ENCODE measurements around the gene ADNP. TPM values are rescaled to one million over a fixed set of nuclear protein-coding genes. Genes with fewer than 3 reads are reported as not detected.

The ADNP gene
- total and polyA plus RNA-seq, 2 experiments from 2014 or later = 95.0 to 106 TPM

DNA sequence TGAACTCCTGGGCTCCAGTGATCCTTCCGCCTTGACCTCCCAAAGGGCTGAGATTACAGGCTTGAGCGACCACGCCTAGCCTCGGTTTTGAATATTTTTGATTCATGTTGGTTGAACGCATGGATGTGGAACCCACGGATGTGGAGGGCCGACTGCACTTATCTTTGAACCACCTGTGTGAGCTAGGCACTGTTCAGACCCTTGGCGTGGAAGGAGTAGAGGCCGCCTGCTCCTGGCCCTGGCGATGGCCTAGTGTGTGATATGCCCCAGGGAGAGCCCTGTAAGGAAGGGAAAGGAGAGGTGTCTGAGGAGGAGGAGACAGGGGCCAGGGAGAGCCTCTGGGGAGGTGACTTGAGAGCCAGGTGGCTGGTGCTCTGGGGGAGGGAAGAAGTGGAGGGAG is 72.1 kb downstream of the ADNP start:
- Histone ChIP-seq H3K27ac (ENCODE audit: low read depth) (no peak overlapping the region), H3K9me2 (ENCODE audit: insufficient read depth) (no peaks in the 10 kb centered on the region), H3K36me3 (ENCODE audit: insufficient read depth) (no peaks in the 10 kb centered on the region), H2AFZ (no peak overlapping the region), H3K4me2 (no peak overlapping the region), H3K27me3 (ENCODE audit: insufficient read depth) (no peaks in the 10 kb centered on the region), H3K79me2 (replicated peaks; ENCODE audit: insufficient read depth) (no peaks in the 10 kb centered on the region), H3K4me1 (ENCODE audit: insufficient read depth) (peaks cover 3% of the 10 kb centered on the region; the same call in 1 of the 2 replicates), H3K4me3 (no peak overlapping the region), H3F3A (replicated peaks; ENCODE audit: low read depth) (0 out of 2 replicates have a peak, but pooled peaks cover 5% of the 10 kb centered on the region), H4K20me1 (replicated peaks; ENCODE audit: insufficient read depth) (no peaks in the 10 kb centered on the region; the same call in 1 of the 2 replicates)
- ATAC-seq (no peak), DNase-seq (ENCODE audit: low spot score) (no peak)
- TF ChIP-seq STAT1 (IDR thresholded peaks at IDR 0.05; ENCODE audit: unreplicated experiment) (no peak), EZH2 (IDR thresholded peaks at IDR 0.05; ENCODE audit: low read depth, unreplicated experiment) (no peak), NANOG (IDR thresholded peaks at IDR 0.05; ENCODE audit: borderline replicate concordance) (no peak), JUNB (IDR thresholded peaks at IDR 0.05; ENCODE audit: unreplicated experiment) (no peak), CREB1 (CRISPR knock-in tag; IDR thresholded peaks at IDR 0.05; ENCODE audit: low read depth) (no peak), ZNF114 (CRISPR knock-in tag; IDR thresholded peaks at IDR 0.05) (no peak), POLR2AphosphoS5 (IDR thresholded peaks at IDR 0.05; ENCODE audit: low read depth) (no peak), EZH2phosphoT487 (IDR thresholded peaks at IDR 0.05; ENCODE audit: unreplicated experiment) (no peak)
- TF ChIP-seq, protein P1, sequence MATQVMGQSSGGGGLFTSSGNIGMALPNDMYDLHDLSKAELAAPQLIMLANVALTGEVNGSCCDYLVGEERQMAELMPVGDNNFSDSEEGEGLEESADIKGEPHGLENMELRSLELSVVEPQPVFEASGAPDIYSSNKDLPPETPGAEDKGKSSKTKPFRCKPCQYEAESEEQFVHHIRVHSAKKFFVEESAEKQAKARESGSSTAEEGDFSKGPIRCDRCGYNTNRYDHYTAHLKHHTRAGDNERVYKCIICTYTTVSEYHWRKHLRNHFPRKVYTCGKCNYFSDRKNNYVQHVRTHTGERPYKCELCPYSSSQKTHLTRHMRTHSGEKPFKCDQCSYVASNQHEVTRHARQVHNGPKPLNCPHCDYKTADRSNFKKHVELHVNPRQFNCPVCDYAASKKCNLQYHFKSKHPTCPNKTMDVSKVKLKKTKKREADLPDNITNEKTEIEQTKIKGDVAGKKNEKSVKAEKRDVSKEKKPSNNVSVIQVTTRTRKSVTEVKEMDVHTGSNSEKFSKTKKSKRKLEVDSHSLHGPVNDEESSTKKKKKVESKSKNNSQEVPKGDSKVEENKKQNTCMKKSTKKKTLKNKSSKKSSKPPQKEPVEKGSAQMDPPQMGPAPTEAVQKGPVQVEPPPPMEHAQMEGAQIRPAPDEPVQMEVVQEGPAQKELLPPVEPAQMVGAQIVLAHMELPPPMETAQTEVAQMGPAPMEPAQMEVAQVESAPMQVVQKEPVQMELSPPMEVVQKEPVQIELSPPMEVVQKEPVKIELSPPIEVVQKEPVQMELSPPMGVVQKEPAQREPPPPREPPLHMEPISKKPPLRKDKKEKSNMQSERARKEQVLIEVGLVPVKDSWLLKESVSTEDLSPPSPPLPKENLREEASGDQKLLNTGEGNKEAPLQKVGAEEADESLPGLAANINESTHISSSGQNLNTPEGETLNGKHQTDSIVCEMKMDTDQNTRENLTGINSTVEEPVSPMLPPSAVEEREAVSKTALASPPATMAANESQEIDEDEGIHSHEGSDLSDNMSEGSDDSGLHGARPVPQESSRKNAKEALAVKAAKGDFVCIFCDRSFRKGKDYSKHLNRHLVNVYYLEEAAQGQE (IDR thresholded peaks at IDR 0.05; ENCODE audit: unreplicated experiment) = no peak
- TF ChIP-seq, protein P2, sequence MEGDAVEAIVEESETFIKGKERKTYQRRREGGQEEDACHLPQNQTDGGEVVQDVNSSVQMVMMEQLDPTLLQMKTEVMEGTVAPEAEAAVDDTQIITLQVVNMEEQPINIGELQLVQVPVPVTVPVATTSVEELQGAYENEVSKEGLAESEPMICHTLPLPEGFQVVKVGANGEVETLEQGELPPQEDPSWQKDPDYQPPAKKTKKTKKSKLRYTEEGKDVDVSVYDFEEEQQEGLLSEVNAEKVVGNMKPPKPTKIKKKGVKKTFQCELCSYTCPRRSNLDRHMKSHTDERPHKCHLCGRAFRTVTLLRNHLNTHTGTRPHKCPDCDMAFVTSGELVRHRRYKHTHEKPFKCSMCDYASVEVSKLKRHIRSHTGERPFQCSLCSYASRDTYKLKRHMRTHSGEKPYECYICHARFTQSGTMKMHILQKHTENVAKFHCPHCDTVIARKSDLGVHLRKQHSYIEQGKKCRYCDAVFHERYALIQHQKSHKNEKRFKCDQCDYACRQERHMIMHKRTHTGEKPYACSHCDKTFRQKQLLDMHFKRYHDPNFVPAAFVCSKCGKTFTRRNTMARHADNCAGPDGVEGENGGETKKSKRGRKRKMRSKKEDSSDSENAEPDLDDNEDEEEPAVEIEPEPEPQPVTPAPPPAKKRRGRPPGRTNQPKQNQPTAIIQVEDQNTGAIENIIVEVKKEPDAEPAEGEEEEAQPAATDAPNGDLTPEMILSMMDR (conservative IDR thresholded peaks at IDR 0.05; ENCODE audit: low read depth in 2 of 2) = no peak
- TF ChIP-seq, protein P3, sequence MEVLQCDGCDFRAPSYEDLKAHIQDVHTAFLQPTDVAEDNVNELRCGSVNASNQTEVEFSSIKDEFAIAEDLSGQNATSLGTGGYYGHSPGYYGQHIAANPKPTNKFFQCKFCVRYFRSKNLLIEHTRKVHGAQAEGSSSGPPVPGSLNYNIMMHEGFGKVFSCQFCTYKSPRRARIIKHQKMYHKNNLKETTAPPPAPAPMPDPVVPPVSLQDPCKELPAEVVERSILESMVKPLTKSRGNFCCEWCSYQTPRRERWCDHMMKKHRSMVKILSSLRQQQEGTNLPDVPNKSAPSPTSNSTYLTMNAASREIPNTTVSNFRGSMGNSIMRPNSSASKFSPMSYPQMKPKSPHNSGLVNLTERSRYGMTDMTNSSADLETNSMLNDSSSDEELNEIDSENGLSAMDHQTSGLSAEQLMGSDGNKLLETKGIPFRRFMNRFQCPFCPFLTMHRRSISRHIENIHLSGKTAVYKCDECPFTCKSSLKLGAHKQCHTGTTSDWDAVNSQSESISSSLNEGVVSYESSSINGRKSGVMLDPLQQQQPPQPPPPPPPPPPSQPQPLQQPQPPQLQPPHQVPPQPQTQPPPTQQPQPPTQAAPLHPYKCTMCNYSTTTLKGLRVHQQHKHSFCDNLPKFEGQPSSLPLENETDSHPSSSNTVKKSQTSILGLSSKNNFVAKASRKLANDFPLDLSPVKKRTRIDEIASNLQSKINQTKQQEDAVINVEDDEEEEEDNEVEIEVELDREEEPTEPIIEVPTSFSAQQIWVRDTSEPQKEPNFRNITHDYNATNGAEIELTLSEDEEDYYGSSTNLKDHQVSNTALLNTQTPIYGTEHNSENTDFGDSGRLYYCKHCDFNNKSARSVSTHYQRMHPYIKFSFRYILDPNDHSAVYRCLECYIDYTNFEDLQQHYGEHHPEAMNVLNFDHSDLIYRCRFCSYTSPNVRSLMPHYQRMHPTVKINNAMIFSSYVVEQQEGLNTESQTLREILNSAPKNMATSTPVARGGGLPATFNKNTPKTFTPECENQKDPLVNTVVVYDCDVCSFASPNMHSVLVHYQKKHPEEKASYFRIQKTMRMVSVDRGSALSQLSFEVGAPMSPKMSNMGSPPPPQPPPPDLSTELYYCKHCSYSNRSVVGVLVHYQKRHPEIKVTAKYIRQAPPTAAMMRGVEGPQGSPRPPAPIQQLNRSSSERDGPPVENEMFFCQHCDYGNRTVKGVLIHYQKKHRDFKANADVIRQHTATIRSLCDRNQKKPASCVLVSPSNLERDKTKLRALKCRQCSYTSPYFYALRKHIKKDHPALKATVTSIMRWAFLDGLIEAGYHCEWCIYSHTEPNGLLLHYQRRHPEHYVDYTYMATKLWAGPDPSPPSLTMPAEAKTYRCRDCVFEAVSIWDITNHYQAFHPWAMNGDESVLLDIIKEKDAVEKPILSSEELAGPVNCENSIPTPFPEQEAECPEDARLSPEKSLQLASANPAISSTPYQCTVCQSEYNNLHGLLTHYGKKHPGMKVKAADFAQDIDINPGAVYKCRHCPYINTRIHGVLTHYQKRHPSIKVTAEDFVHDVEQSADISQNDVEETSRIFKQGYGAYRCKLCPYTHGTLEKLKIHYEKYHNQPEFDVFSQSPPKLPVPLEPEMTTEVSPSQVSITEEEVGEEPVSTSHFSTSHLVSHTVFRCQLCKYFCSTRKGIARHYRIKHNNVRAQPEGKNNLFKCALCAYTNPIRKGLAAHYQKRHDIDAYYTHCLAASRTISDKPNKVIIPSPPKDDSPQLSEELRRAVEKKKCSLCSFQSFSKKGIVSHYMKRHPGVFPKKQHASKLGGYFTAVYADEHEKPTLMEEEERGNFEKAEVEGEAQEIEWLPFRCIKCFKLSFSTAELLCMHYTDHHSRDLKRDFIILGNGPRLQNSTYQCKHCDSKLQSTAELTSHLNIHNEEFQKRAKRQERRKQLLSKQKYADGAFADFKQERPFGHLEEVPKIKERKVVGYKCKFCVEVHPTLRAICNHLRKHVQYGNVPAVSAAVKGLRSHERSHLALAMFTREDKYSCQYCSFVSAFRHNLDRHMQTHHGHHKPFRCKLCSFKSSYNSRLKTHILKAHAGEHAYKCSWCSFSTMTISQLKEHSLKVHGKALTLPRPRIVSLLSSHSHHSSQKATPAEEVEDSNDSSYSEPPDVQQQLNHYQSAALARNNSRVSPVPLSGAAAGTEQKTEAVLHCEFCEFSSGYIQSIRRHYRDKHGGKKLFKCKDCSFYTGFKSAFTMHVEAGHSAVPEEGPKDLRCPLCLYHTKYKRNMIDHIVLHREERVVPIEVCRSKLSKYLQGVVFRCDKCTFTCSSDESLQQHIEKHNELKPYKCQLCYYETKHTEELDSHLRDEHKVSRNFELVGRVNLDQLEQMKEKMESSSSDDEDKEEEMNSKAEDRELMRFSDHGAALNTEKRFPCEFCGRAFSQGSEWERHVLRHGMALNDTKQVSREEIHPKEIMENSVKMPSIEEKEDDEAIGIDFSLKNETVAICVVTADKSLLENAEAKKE (CRISPR knock-in tag; IDR thresholded peaks at IDR 0.05) = no peak
- H3K36me3 Mint-ChIP-seq (ENCODE audit: low read depth) = no peaks in the 10 kb centered on the region
- peaks cover 34% of the 10 kb centered on the region for H3K4me1 Mint-ChIP-seq
- no peaks in the 10 kb centered on the region; the same call in 2 of the 3 replicates for H3K9me3 Mint-ChIP-seq
- peaks cover 5% of the 10 kb centered on the region for H3K27me3 Mint-ChIP-seq (ENCODE audit: insufficient read depth, low read depth, poor library complexity)
- H3K4me3 Mint-ChIP-seq = no peak overlapping the region
- peak overlapping the region; percentile 39 for H3K27ac Mint-ChIP-seq
